ENCODE measurements around the gene RIPPLY2. TPM values are rescaled to one million over a fixed set of nuclear protein-coding genes. Genes with fewer than 3 reads are reported as not detected.

Gene RIPPLY2
- polyA plus RNA-seq, 4 donors: 0.19 to 0.67 TPM; not detected in 2

DNA sequence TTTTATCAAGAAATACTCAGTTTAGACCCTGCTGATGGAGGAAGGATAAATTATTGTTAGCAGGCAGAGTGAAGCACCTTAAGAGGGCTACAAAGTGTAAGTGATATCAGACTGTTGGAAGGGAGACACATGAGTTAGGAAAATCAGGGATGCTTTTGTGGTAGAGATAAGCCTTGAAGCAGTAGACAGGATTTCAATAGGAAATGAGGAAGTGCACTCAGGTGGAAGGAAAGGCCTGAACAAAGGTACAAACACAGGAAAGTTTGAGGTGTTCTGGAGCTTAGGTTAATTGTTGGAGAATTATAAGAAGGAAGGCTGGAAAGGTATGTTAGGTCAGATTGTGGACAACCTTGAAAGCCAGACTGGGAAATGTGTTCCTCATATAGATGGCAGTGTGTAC, 13.9 kb downstream of the RIPPLY2 start:
- FAIRE-seq: no peak
- no peak overlapping the region for H3K4me3 ChIP-seq (ENCODE audit: low read depth in 1 of 3, low read length in 3 of 3)
- H3K36me3 ChIP-seq (ENCODE audit: control insufficient read depth in 3 of 3, insufficient read depth in 2 of 3, low read depth in 1 of 3, low read length in 3 of 3): peaks cover 7 to 11% (median 8%) of the 10 kb centered on the region in 3 donors
- DNase-seq: no peak
- no peaks in the 10 kb centered on the region for H3K4me1 ChIP-seq (ENCODE audit: control insufficient read depth in 3 of 3, insufficient read depth in 2 of 3, low read depth in 1 of 3, low read length in 2 of 3)
- H3K9me3 ChIP-seq (ENCODE audit: control insufficient read depth in 2 of 2, insufficient read depth in 1 of 2, low read depth in 1 of 2, low read length in 1 of 2): peaks cover 0 to 5% of the 10 kb centered on the region in 2 donors
- no peak overlapping the region for H3K27ac ChIP-seq (ENCODE audit: low read depth in 1 of 3, low read length in 2 of 3)
- H3K27me3 ChIP-seq (ENCODE audit: control insufficient read depth in 3 of 3, insufficient read depth in 3 of 3, low read length in 3 of 3): no peaks in the 10 kb centered on the region

DNA sequence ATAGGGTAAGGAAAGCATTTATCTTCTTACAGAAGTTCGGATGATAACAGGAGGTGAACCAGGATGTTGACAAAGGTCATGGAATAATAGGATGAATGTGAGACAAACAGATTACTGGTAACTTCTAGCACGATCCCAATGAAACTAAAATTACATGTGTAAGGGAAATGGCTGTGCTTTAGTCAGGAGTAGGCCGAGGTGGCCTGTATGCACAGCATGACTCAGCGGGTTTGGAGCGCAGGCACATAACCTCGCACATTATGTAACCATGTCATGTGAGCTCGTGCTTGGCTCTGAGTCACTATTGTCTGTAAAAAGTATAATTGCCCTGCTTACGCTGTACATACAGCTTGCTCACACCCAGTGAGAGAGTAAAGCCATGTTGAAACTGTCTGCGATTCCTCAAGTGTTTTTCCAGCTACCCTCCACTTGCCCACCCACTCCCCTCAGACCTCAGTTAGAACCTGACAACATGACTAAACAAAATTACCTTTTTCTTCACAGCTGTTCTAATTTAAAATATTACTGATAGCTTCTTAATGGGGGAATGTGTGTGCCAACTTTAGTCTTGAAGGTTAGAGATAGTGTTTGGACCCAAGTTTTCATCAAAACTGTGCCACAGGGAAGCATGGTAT, 14.5 kb downstream of the RIPPLY2 start:
- Histone ChIP-seq H3K4me3 (ENCODE audit: low read depth in 1 of 3, low read length in 3 of 3) (no peak overlapping the region), H3K27ac (ENCODE audit: low read depth in 1 of 3, low read length in 2 of 3) (no peak overlapping the region), H3K27me3 (ENCODE audit: control insufficient read depth in 3 of 3, insufficient read depth in 3 of 3, low read length in 3 of 3) (no peaks in the 10 kb centered on the region), H3K4me1 (ENCODE audit: control insufficient read depth in 3 of 3, insufficient read depth in 2 of 3, low read depth in 1 of 3, low read length in 2 of 3) (no peaks in the 10 kb centered on the region), H3K36me3 (ENCODE audit: control insufficient read depth in 3 of 3, insufficient read depth in 2 of 3, low read depth in 1 of 3, low read length in 3 of 3) (peaks cover 7 to 11% (median 8%) of the 10 kb centered on the region in 3 donors), H3K9me3 (ENCODE audit: control insufficient read depth in 2 of 2, insufficient read depth in 1 of 2, low read depth in 1 of 2, low read length in 1 of 2) (peaks cover 0 to 5% of the 10 kb centered on the region in 2 donors)
- peak in 1 of 2 donors; percentile 24 for DNase-seq
- FAIRE-seq: no peak
- 87 to 94% (median 93%) methylated on average over 9 of the region's 9 CpGs for WGBS, 3 donors

DNA sequence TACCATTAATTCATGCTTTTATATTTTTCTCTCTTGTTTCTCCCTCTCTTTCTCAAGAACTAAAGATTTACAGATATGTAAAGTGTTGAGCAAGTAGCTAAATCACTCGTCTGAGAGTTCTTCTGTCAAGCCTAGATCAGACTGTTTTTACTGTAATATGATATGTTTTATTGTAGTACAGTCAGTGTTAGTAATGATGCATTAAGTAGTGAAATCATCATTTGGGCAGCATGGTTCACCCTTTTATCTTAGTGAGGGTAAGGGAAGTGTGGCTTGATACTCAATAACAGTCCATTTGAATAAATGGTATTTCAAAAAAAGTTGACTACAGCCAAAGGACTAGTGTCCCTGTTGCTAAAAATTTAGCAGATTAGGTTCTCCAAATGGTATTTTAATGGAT, 15.5 kb downstream of the RIPPLY2 start:
- DNase-seq: no peak
- Histone ChIP-seq H3K4me1 (ENCODE audit: control insufficient read depth in 3 of 3, insufficient read depth in 2 of 3, low read depth in 1 of 3, low read length in 2 of 3) (no peaks in the 10 kb centered on the region), H3K27ac (ENCODE audit: low read depth in 1 of 3, low read length in 2 of 3) (no peak overlapping the region), H3K36me3 (ENCODE audit: control insufficient read depth in 3 of 3, insufficient read depth in 2 of 3, low read depth in 1 of 3, low read length in 3 of 3) (peaks cover 7 to 11% (median 8%) of the 10 kb centered on the region in 3 donors), H3K4me3 (ENCODE audit: low read depth in 1 of 3, low read length in 3 of 3) (no peak overlapping the region), H3K9me3 (ENCODE audit: control insufficient read depth in 2 of 2, insufficient read depth in 1 of 2, low read depth in 1 of 2, low read length in 1 of 2) (peaks cover 0 to 5% of the 10 kb centered on the region in 2 donors), H3K27me3 (ENCODE audit: control insufficient read depth in 3 of 3, insufficient read depth in 3 of 3, low read length in 3 of 3) (no peaks in the 10 kb centered on the region)
- FAIRE-seq: no peak
- WGBS, 3 donors: 64 to 83% (median 70%) methylated on average over 1 of the region's 1 CpG

DNA sequence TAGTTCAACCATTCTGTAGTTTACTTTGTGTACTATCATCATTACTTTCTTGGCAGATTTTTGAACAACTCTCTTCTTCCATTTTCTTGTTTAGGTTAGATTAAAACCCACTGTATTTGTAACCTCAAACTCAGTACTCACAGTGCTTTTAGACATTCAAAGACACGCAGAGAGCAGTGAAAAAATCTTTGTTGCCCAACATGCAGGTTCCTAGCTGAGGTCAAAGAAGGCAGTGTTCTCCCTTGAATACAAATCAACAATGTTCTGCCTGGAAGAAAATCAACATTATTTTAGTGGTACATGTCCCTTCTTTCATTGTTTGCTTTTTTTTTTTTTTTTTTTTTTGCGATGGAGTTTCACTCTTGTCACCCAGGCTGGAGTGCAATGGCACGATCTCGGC, 17.5 kb downstream of the RIPPLY2 start:
- Histone ChIP-seq H3K9me3 (ENCODE audit: control insufficient read depth in 2 of 2, insufficient read depth in 1 of 2, low read depth in 1 of 2, low read length in 1 of 2) (peaks cover 0 to 5% of the 10 kb centered on the region in 2 donors), H3K27me3 (ENCODE audit: control insufficient read depth in 3 of 3, insufficient read depth in 3 of 3, low read length in 3 of 3) (no peaks in the 10 kb centered on the region), H3K36me3 (ENCODE audit: control insufficient read depth in 3 of 3, insufficient read depth in 2 of 3, low read depth in 1 of 3, low read length in 3 of 3) (peaks cover 3 to 8% (median 8%) of the 10 kb centered on the region in 3 donors), H3K4me1 (ENCODE audit: control insufficient read depth in 3 of 3, insufficient read depth in 2 of 3, low read depth in 1 of 3, low read length in 2 of 3) (no peaks in the 10 kb centered on the region), H3K4me3 (ENCODE audit: low read depth in 1 of 3, low read length in 3 of 3) (no peak overlapping the region), H3K27ac (ENCODE audit: low read depth in 1 of 3, low read length in 2 of 3) (no peak overlapping the region)
- DNase-seq (no peak), FAIRE-seq (no peak)
- 92 to 95% (median 93%) methylated on average over 3 to 4 of the region's 4 CpGs for WGBS, 3 donors

DNA sequence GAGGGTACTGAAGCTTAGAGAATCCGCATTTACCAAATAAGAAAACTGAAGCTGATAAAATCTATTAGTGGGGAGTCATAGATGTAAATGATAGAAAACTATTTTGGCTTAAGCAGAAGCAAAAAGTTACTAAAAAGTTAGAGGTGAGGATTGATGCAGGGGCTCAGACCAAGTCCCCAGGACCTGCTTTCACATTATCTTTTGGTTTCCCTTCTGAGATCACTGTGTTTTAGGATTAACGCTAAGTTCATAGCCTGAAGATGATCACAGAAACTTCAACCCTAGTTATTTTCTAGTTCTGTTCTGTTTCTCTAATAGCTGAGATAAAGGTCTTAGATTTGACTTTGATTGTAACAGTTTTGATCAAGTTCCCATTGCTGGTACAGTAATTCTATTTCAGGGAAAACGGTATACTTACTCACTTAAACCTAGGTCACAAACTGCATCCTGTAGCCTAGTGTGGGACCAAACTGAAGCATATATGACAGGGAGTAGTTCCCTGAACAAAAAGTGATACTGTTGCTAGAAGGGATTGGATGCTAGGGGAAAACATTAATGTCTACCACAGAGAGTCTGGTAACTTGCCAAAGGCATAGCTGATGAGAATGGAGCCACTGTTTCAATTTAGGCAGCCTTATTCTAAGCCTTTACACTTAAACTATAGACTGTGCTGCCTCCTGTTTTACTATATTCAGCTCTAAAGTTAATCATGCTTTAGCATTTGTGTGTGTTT, 19.4 kb downstream of the RIPPLY2 start:
- Histone ChIP-seq H3K27me3 (ENCODE audit: control insufficient read depth in 3 of 3, insufficient read depth in 3 of 3, low read length in 3 of 3) (no peaks in the 10 kb centered on the region), H3K27ac (ENCODE audit: low read depth in 1 of 3, low read length in 2 of 3) (no peak overlapping the region), H3K4me1 (ENCODE audit: control insufficient read depth in 3 of 3, insufficient read depth in 2 of 3, low read depth in 1 of 3, low read length in 2 of 3) (no peaks in the 10 kb centered on the region), H3K4me3 (ENCODE audit: low read depth in 1 of 3, low read length in 3 of 3) (no peak overlapping the region), H3K9me3 (ENCODE audit: control insufficient read depth in 2 of 2, insufficient read depth in 1 of 2, low read depth in 1 of 2, low read length in 1 of 2) (peaks cover 0 to 3% of the 10 kb centered on the region in 2 donors), H3K36me3 (ENCODE audit: control insufficient read depth in 3 of 3, insufficient read depth in 2 of 3, low read depth in 1 of 3, low read length in 3 of 3) (peaks cover 2 to 3% (median 3%) of the 10 kb centered on the region in 3 donors)
- WGBS, 3 donors: 93 to 95% (median 94%) methylated on average over 3 of the region's 3 CpGs
- DNase-seq (no peak), FAIRE-seq (no peak)

DNA sequence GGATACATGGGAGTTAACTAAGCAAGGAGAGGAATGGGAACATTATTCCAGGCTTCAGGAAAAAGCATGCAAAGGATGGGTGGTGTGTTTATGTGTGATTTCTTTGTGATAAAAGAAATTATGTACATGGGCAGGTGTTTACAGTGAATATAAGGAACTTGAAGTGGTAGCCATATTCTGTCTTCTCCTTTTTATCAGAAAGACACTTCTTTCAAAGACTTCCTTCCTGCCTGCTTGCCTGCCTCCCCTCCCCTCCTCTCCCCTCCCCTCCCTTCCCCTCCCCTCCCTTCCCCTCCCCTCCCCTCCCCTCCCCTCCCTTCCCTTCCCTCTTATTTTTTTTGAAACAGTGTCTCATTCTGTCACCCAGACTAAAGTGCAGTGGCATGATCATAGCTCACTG, 20.7 kb downstream of the RIPPLY2 start:
- FAIRE-seq: no peak
- H3K4me3 ChIP-seq (ENCODE audit: low read depth in 1 of 3, low read length in 3 of 3): no peak overlapping the region
- no peaks in the 10 kb centered on the region for H3K27me3 ChIP-seq (ENCODE audit: control insufficient read depth in 3 of 3, insufficient read depth in 3 of 3, low read length in 3 of 3)
- H3K9me3 ChIP-seq (ENCODE audit: control insufficient read depth in 2 of 2, insufficient read depth in 1 of 2, low read depth in 1 of 2, low read length in 1 of 2): no peaks in the 10 kb centered on the region
- H3K27ac ChIP-seq (ENCODE audit: low read depth in 1 of 3, low read length in 2 of 3): no peak overlapping the region
- H3K4me1 ChIP-seq (ENCODE audit: control insufficient read depth in 3 of 3, insufficient read depth in 2 of 3, low read depth in 1 of 3, low read length in 2 of 3): no peaks in the 10 kb centered on the region
- DNase-seq: no peak
- H3K36me3 ChIP-seq (ENCODE audit: control insufficient read depth in 3 of 3, insufficient read depth in 2 of 3, low read depth in 1 of 3, low read length in 3 of 3): no peaks in the 10 kb centered on the region

DNA sequence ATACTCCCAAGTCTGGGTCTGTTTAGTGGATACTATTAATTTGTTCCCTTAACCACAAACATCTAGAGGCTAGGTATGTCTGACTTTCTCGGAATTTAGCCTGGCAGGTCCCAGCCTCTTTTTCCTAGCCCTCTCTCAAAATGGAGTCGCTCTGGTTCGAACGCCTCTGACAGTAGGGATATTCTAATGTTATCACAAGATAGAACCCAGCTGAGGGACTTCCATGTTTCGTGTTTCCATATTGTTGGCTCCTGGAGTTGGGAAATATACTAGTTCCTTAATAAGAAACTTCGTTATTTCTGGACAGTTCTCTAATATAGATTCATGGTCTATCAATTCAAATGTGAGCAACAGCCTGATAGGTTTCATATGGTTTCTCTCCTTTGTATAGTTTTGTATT, 22.7 kb downstream of the RIPPLY2 start:
- Histone ChIP-seq H3K4me3 (ENCODE audit: low read depth in 1 of 3, low read length in 3 of 3) (no peak overlapping the region), H3K27ac (ENCODE audit: low read depth in 1 of 3, low read length in 2 of 3) (no peak overlapping the region), H3K4me1 (ENCODE audit: control insufficient read depth in 3 of 3, insufficient read depth in 2 of 3, low read depth in 1 of 3, low read length in 2 of 3) (no peaks in the 10 kb centered on the region), H3K9me3 (ENCODE audit: control insufficient read depth in 2 of 2, insufficient read depth in 1 of 2, low read depth in 1 of 2, low read length in 1 of 2) (no peaks in the 10 kb centered on the region), H3K36me3 (ENCODE audit: control insufficient read depth in 3 of 3, insufficient read depth in 2 of 3, low read depth in 1 of 3, low read length in 3 of 3) (no peaks in the 10 kb centered on the region), H3K27me3 (ENCODE audit: control insufficient read depth in 3 of 3, insufficient read depth in 3 of 3, low read length in 3 of 3) (no peaks in the 10 kb centered on the region)
- DNase-seq (no peak), FAIRE-seq (no peak)
- 91 to 95% (median 93%) methylated on average over 6 of the region's 6 CpGs for WGBS, 3 donors

DNA sequence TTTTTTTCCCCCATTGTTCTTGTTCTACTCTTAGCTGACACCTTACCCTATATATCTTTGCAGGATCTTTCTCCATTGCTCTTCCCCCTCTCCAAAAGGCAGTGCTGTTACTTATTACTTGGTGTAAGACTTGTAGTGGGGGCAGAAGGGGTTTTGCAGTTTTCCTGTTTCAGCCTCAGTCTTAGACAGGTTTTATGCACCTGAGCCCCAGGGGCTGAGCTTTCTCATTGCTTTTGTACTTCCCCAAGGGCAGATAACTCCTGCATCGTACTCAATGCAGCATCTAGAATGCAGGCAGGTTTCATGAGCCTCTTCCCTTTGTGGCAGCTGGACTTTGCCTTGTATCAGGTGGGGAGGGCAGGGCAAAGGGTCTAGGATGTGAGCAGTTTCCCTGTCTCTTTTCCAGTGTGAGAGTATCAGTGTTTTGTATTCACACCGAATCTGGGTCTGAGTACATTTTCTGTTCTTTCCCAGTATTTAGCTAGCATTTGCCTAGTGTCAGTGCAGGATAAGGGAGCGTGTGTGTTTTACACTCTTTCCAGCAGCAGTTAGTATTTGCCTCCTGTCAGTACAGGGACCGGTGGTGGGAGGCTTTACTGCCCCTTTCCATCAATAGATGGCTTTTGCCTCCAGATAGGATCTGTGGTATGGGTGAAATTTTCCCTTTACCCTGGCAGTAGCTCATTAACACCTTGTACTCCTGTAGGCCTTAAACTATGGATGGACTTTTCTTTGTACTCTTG, 25.9 kb downstream of the RIPPLY2 start:
- no peak for FAIRE-seq
- Histone ChIP-seq H3K9me3 (ENCODE audit: control insufficient read depth in 2 of 2, insufficient read depth in 1 of 2, low read depth in 1 of 2, low read length in 1 of 2) (no peaks in the 10 kb centered on the region), H3K4me3 (ENCODE audit: low read depth in 1 of 3, low read length in 3 of 3) (no peak overlapping the region), H3K4me1 (ENCODE audit: control insufficient read depth in 3 of 3, insufficient read depth in 2 of 3, low read depth in 1 of 3, low read length in 2 of 3) (no peaks in the 10 kb centered on the region), H3K27me3 (ENCODE audit: control insufficient read depth in 3 of 3, insufficient read depth in 3 of 3, low read length in 3 of 3) (no peaks in the 10 kb centered on the region), H3K36me3 (ENCODE audit: control insufficient read depth in 3 of 3, insufficient read depth in 2 of 3, low read depth in 1 of 3, low read length in 3 of 3) (no peaks in the 10 kb centered on the region), H3K27ac (ENCODE audit: low read depth in 1 of 3, low read length in 2 of 3) (no peak overlapping the region)
- DNase-seq: peak; percentile 21 to 43
- 46 to 67% (median 61%) methylated on average over 4 of the region's 4 CpGs for WGBS, 3 donors
